ENCODE results near the gene GRIFIN.

- no peak for TF ChIP-seq EZH2phosphoT487 (IDR thresholded peaks at IDR 0.05; ENCODE audit: insufficient read depth, low read depth)
- no peak for TF ChIP-seq EZH2 (IDR thresholded peaks at IDR 0.05; ENCODE audit: insufficient read depth, poor library complexity, severe bottlenecking)
These were observed 31.7 kb downstream of the GRIFIN start for GRCh38 chr7:2444476-2444875.

Measured in GM23248 (cell line).